H9 (cell line): ENCODE measurements around the gene SRCAP. TPM values are rescaled to one million over a fixed set of nuclear protein-coding genes. Genes with fewer than 3 reads are reported as not detected.

ENCODE experiments used
- DNase-seq: peaks from one replicate; pipeline ENCODE4 v3.0.0-alpha.2; 2017
- H2AFZ ChIP-seq: one replicate; pipeline ENCODE4 v1.6.1; 2013; ENCODE audit warnings: mild to moderate bottlenecking, low read length, control low read depth, moderate library complexity
- H2AK5ac ChIP-seq: 2 replicates; pipeline ENCODE4 v1.6.1; 2013; ENCODE audit warnings: low read length, control low read depth, mixed read lengths; ENCODE audit not compliant: insufficient read length
- H2BK120ac ChIP-seq: one replicate; pipeline ENCODE4 v1.6.1; 2013; ENCODE audit warnings: low read depth, mild to moderate bottlenecking, low read length, control low read depth, inconsistent platforms; ENCODE audit not compliant: poor library complexity, severe bottlenecking
- H2BK12ac ChIP-seq: 2 replicates; pipeline ENCODE4 v1.6.1; 2013; ENCODE audit warnings: low read length, control low read depth, mixed read lengths, low read depth; ENCODE audit not compliant: insufficient read length
- H2BK15ac ChIP-seq: 2 replicates; pipeline ENCODE4 v1.6.1; 2013; ENCODE audit warnings: low read depth, low read length, control low read depth
- H2BK20ac ChIP-seq: one replicate; pipeline ENCODE4 v1.6.1; 2013; ENCODE audit warnings: low read depth, mild to moderate bottlenecking, low read length, control low read depth, inconsistent platforms; ENCODE audit not compliant: poor library complexity, severe bottlenecking
- H2BK5ac ChIP-seq: 2 replicates; pipeline ENCODE4 v1.6.1; 2013; ENCODE audit warnings: low read length, control low read depth, mixed read lengths; ENCODE audit not compliant: insufficient read length
- H3K14ac ChIP-seq: 2 replicates; pipeline ENCODE4 v1.6.1; 2013; ENCODE audit warnings: low read length, control low read depth; ENCODE audit not compliant: insufficient read depth
- H3K18ac ChIP-seq: 2 replicates; pipeline ENCODE4 v1.6.1; 2013; ENCODE audit warnings: low read depth, mild to moderate bottlenecking, mixed read lengths, low read length, control low read depth; ENCODE audit not compliant: insufficient read length
- H3K23ac ChIP-seq: 2 replicates; pipeline ENCODE4 v1.6.1; 2013; ENCODE audit warnings: low read length, control low read depth, mixed read lengths, low read depth; ENCODE audit not compliant: insufficient read length
- H3K23me2 ChIP-seq: 2 replicates; pipeline ENCODE4 v1.6.1; 2013; ENCODE audit warnings: low read depth, mild to moderate bottlenecking, mixed read lengths, low read length, control low read depth; ENCODE audit not compliant: insufficient read length, poor library complexity, severe bottlenecking
- H3K27ac ChIP-seq: 2 replicates; pipeline ENCODE4 v1.5.1; 2013; ENCODE audit warnings: low read length, control low read depth, mixed read lengths, low read depth; ENCODE audit not compliant: insufficient read length
- H3K27me3 ChIP-seq: 2 replicates; pipeline ENCODE4 v1.6.1; 2013; ENCODE audit warnings: low read length, control low read depth, inconsistent platforms; ENCODE audit not compliant: insufficient read depth
- H3K4ac ChIP-seq: 2 replicates; pipeline ENCODE4 v1.6.1; 2013; ENCODE audit warnings: low read depth, mild to moderate bottlenecking, control low read depth, inconsistent platforms, low read length, moderate library complexity
- H3K4me1 ChIP-seq: 2 replicates; pipeline ENCODE4 v1.6.1; 2013; ENCODE audit warnings: low read length, control low read depth, inconsistent platforms; ENCODE audit not compliant: insufficient read depth
- H3K4me2 ChIP-seq: 2 replicates; pipeline ENCODE4 v1.6.1; 2013; ENCODE audit warnings: low read length, control low read depth, mixed read lengths; ENCODE audit not compliant: insufficient read length, insufficient read depth
- H3K56ac ChIP-seq: 2 replicates; pipeline ENCODE4 v1.6.1; 2013; ENCODE audit warnings: low read depth, mild to moderate bottlenecking, mixed read lengths, low read length, control low read depth; ENCODE audit not compliant: insufficient read length
- H3K79me1 ChIP-seq: 2 replicates; pipeline ENCODE4 v1.6.1; 2013; ENCODE audit warnings: low read depth, mild to moderate bottlenecking, moderate library complexity, low read length, control low read depth, inconsistent platforms; ENCODE audit not compliant: insufficient read depth, poor library complexity, severe bottlenecking
- H3K79me2 ChIP-seq: 2 replicates; pipeline ENCODE4 v1.6.1; 2013; ENCODE audit warnings: low read length, control low read depth, inconsistent platforms; ENCODE audit not compliant: insufficient read depth
- H3K9ac ChIP-seq: 2 replicates; pipeline ENCODE4 v1.6.1; 2013; ENCODE audit warnings: low read length, control low read depth, mixed read lengths; ENCODE audit not compliant: insufficient read length; ENCODE audit errors: extremely low read depth
- H3K9me3 ChIP-seq: one replicate; pipeline ENCODE4 v1.6.1; 2013; ENCODE audit warnings: low read depth, low read length, inconsistent platforms; ENCODE audit not compliant: control insufficient read depth
- H3T11ph ChIP-seq: one replicate; pipeline ENCODE4 v1.6.1; 2013; ENCODE audit warnings: mild to moderate bottlenecking, low read length, control low read depth, inconsistent platforms
- H4K20me1 ChIP-seq: one replicate; pipeline ENCODE4 v1.6.1; 2013; ENCODE audit not compliant: control insufficient read depth, insufficient read length, insufficient read depth
- H4K5ac ChIP-seq: 2 replicates; pipeline ENCODE4 v1.6.1; 2013; ENCODE audit warnings: low read depth, mild to moderate bottlenecking, mixed read lengths, low read length, control low read depth; ENCODE audit not compliant: insufficient read length
- H4K8ac ChIP-seq: replicated peaks from 2 replicates; pipeline ENCODE4 v1.6.1; 2013; ENCODE audit warnings: low read length, control low read depth, mixed read lengths, low read depth; ENCODE audit not compliant: insufficient read length
- H4K91ac ChIP-seq: 2 replicates; pipeline ENCODE4 v1.6.1; 2013; ENCODE audit warnings: low read depth, mild to moderate bottlenecking, moderate library complexity, mixed read lengths, low read length, control low read depth; ENCODE audit not compliant: insufficient read length
- H3K27ac Mint-ChIP-seq, 3 experiments: 2 replicates in 2 of 3; 3 replicates in 1 of 3; pipeline ENCODE4 v1.8.0; 2020 to 2021; ENCODE audit warnings: mixed read lengths in 3 of 3, mild to moderate bottlenecking in 1 of 3, moderate library complexity in 1 of 3
- H3K27me3 Mint-ChIP-seq: 2 replicates; pipeline ENCODE4 v1.8.0; 2021; ENCODE audit warnings: low read depth, mild to moderate bottlenecking, moderate library complexity, mixed read lengths
- H3K36me3 Mint-ChIP-seq, 3 experiments: 2 replicates in 2 of 3; 3 replicates in 1 of 3; pipeline ENCODE4 v1.8.0; 2020 to 2021; ENCODE audit warnings: low read depth in 3 of 3, mixed read lengths in 3 of 3; ENCODE audit not compliant: insufficient read depth in 1 of 3
- H3K4me1 Mint-ChIP-seq, 2 experiments: 2 replicates each; pipeline ENCODE4 v1.8.0; 2020; ENCODE audit warnings: mixed read lengths in 2 of 2
- H3K4me3 Mint-ChIP-seq, 2 experiments: 2 replicates in 1 of 2; 3 replicates in 1 of 2; pipeline ENCODE4 v1.8.0; 2020 to 2021; ENCODE audit warnings: mild to moderate bottlenecking in 2 of 2, mixed read lengths in 2 of 2, moderate library complexity in 1 of 2
- H3K9me3 Mint-ChIP-seq, 2 experiments: 2 replicates in 1 of 2; 3 replicates in 1 of 2; pipeline ENCODE4 v1.8.0; 2020; ENCODE audit warnings: mild to moderate bottlenecking in 2 of 2, mixed read lengths in 2 of 2, moderate library complexity in 1 of 2
- CTCF ChIP-seq: fragments of 200-600 bp; sonication (generic); conservative IDR thresholded peaks from 3 replicates; pipeline ENCODE4 v1.8.0; 2021; ENCODE audit warnings: antibody characterized with exemption, mild to moderate bottlenecking
- WGBS: extraction: QIAGEN DNeasy Blood & Tissue Kit; methylation state at CpG from one replicate; pipeline ENCODE4 v1.1.7; 2013; ENCODE audit warnings: missing lambda C conversion rate, low lambda C conversion rate, mixed read lengths; ENCODE audit not compliant: insufficient read length; ENCODE audit errors: extremely low coverage; 5-methylcytosine and 5-hydroxymethylcytosine counted together
- total RNA-seq: library from RNA; stranded (reverse); gene quantifications from 2 replicates; pipeline ENCODE4 v1.2.1, GENCODE V29; 2021

SRCAP gene
- total RNA-seq, 1 experiment from 2014 or later, result 63.1 TPM

DNA sequence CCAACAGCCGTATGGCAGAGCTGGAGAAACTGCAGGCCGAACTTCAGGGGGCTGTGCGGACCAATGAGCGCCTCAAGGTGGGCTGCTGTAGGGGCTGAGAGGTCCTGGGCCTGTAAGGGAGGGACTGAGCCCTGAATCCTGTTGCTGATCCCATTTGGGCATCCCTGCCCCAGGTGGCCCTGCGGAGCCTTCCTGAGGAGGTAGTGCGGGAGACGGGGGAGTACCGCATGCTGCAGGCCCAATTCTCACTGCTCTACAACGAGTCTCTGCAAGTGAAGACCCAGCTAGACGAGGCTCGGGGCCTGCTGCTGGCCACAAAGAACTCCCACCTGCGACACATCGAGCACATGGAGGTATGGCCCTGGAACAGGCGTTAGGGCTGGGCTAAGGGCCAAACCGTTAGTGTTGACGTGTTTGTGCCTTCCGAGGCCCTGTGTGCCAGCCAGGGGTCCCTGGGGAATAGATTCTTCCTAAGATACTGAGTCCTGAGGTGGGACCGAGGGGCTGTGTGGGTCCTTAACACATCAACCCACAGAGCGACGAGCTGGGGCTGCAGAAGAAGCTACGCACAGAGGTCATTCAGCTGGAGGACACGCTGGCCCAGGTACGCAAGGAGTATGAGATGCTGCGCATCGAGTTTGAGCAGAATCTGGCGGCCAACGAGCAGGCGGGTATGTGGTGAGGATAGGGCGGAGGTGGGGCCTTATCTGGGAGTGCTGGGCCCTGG lies 67.4 kb downstream of the SRCAP start:
- no peak overlapping the region for H3K4ac ChIP-seq
- H2BK12ac ChIP-seq, result no peak overlapping the region
- H3K27me3 ChIP-seq, result no peaks in the 10 kb centered on the region
- H4K5ac ChIP-seq, result no peak overlapping the region
- no peaks in the 10 kb centered on the region for H4K20me1 ChIP-seq
- no CpG with 5 or more reads among the region's 29 CpGs for WGBS
- H3K79me1 ChIP-seq, result peaks cover 6% of the 10 kb centered on the region
- no peak overlapping the region for H2AFZ ChIP-seq
- no peak overlapping the region for H3K9ac ChIP-seq
- no peak overlapping the region for H3K56ac ChIP-seq
- no peak overlapping the region for H2AK5ac ChIP-seq
- H3K4me2 ChIP-seq, result no peak overlapping the region
- no peak overlapping the region for H2BK15ac ChIP-seq
- no peak overlapping the region for H3K27ac ChIP-seq
- Mint-ChIP-seq H3K36me3 (peaks cover 53 to 88% (median 85%) of the 10 kb centered on the region in 3 experiments), H3K9me3 (no peaks in the 10 kb centered on the region), H3K27ac (no peak overlapping the region), H3K4me1 (peaks cover 9 to 11% of the 10 kb centered on the region in 2 experiments), H3K27me3 (no peaks in the 10 kb centered on the region), H3K4me3 (no peak overlapping the region)
- no peak overlapping the region for H4K91ac ChIP-seq
- H3K23ac ChIP-seq, result no peak overlapping the region
- no peaks in the 10 kb centered on the region for H3K9me3 ChIP-seq
- no peaks in the 10 kb centered on the region for H3K79me2 ChIP-seq
- H3K23me2 ChIP-seq, result peaks cover 13% of the 10 kb centered on the region
- no peak overlapping the region for H2BK20ac ChIP-seq
- no peak for DNase-seq
- H4K8ac ChIP-seq, result no peak overlapping the region
- no peak overlapping the region for H3K14ac ChIP-seq
- no peak overlapping the region for H2BK120ac ChIP-seq
- no peak overlapping the region for H3K18ac ChIP-seq
- H2BK5ac ChIP-seq, result no peak overlapping the region
- no peak for TF ChIP-seq CTCF
- H3T11ph ChIP-seq, result no peak overlapping the region
- H3K4me1 ChIP-seq, result no peaks in the 10 kb centered on the region
